ENCODE data around the gene SOX11. TPM values are rescaled to one million over a fixed set of nuclear protein-coding genes. Genes with fewer than 3 reads are reported as not detected.

Gene SOX11
- total RNA-seq, 1 donor, result under 0.01 TPM

GRCh38 chr2:5698134-5698533, 6.0 kb downstream of the SOX11 start:
- H3K4me3 ChIP-seq (ENCODE audit: low read length), result no peak overlapping the region
- peaks cover 62% of the 10 kb centered on the region for H3K27me3 ChIP-seq (ENCODE audit: insufficient read depth, low read length)
- H3K9me3 ChIP-seq (ENCODE audit: low read depth, low read length), result no peaks in the 10 kb centered on the region
- no peaks in the 10 kb centered on the region for H3K4me1 ChIP-seq (ENCODE audit: insufficient read depth, low read length)

- H3K4me3 ChIP-seq (ENCODE audit: low read length), result no peak overlapping the region
- peaks cover 46% of the 10 kb centered on the region for H3K27me3 ChIP-seq (ENCODE audit: insufficient read depth, low read length)
- no peaks in the 10 kb centered on the region for H3K4me1 ChIP-seq (ENCODE audit: insufficient read depth, low read length)
- H3K9me3 ChIP-seq (ENCODE audit: low read depth, low read length), result no peaks in the 10 kb centered on the region
These were observed 7.8 kb downstream of the SOX11 start for GRCh38 chr2:5699963-5700362.

- Histone ChIP-seq H3K9me3 (ENCODE audit: low read depth, low read length) (no peaks in the 10 kb centered on the region), H3K4me3 (ENCODE audit: low read length) (no peak overlapping the region)
These were observed 8.4 kb downstream of the SOX11 start for GRCh38 chr2:5700551-5700950.

GRCh38 chr2:5701266-5701665, 9.1 kb downstream of the SOX11 start:
- H3K4me1 ChIP-seq (ENCODE audit: insufficient read depth, low read length), result no peaks in the 10 kb centered on the region
- no peaks in the 10 kb centered on the region for H3K9me3 ChIP-seq (ENCODE audit: low read depth, low read length)
- peaks cover 33% of the 10 kb centered on the region for H3K27me3 ChIP-seq (ENCODE audit: insufficient read depth, low read length)
- no peak overlapping the region for H3K4me3 ChIP-seq (ENCODE audit: low read length)

More at GRCh38 chr2:5700551-5700950, 8.4 kb downstream of the SOX11 start:
- Histone ChIP-seq H3K4me1 (ENCODE audit: insufficient read depth, low read length) (no peaks in the 10 kb centered on the region), H3K27me3 (ENCODE audit: insufficient read depth, low read length) (peaks cover 40% of the 10 kb centered on the region)

GRCh38 chr2:5703166-5703565, 11.0 kb downstream of the SOX11 start:
- H3K27me3 ChIP-seq (ENCODE audit: insufficient read depth, low read length), result peaks cover 19% of the 10 kb centered on the region
- H3K9me3 ChIP-seq (ENCODE audit: low read depth, low read length), result no peaks in the 10 kb centered on the region
- no peak overlapping the region for H3K4me3 ChIP-seq (ENCODE audit: low read length)
- no peaks in the 10 kb centered on the region for H3K4me1 ChIP-seq (ENCODE audit: insufficient read depth, low read length)

GRCh38 chr2:5705490-5705889, 13.3 kb downstream of the SOX11 start:
- peaks cover 4% of the 10 kb centered on the region for H3K27me3 ChIP-seq (ENCODE audit: insufficient read depth, low read length)
- no peaks in the 10 kb centered on the region for H3K9me3 ChIP-seq (ENCODE audit: low read depth, low read length)
- no peaks in the 10 kb centered on the region for H3K4me1 ChIP-seq (ENCODE audit: insufficient read depth, low read length)
- no peak overlapping the region for H3K4me3 ChIP-seq (ENCODE audit: low read length)

GRCh38 chr2:5706717-5707455, 14.7 kb downstream of the SOX11 start:
- Histone ChIP-seq H3K9me3 (ENCODE audit: low read depth, low read length) (no peaks in the 10 kb centered on the region), H3K4me1 (ENCODE audit: insufficient read depth, low read length) (no peaks in the 10 kb centered on the region), H3K27me3 (ENCODE audit: insufficient read depth, low read length) (no peaks in the 10 kb centered on the region), H3K4me3 (ENCODE audit: low read length) (no peak overlapping the region)

GRCh38 chr2:5710615-5711014, 18.4 kb downstream of the SOX11 start:
- Histone ChIP-seq H3K4me3 (ENCODE audit: low read length) (no peak overlapping the region), H3K9me3 (ENCODE audit: low read depth, low read length) (no peaks in the 10 kb centered on the region), H3K27me3 (ENCODE audit: insufficient read depth, low read length) (no peaks in the 10 kb centered on the region), H3K4me1 (ENCODE audit: insufficient read depth, low read length) (no peaks in the 10 kb centered on the region)

- H3K9me3 ChIP-seq (ENCODE audit: low read depth, low read length), result no peaks in the 10 kb centered on the region
- no peaks in the 10 kb centered on the region for H3K4me1 ChIP-seq (ENCODE audit: insufficient read depth, low read length)
- H3K27me3 ChIP-seq (ENCODE audit: insufficient read depth, low read length), result no peaks in the 10 kb centered on the region
- no peak overlapping the region for H3K4me3 ChIP-seq (ENCODE audit: low read length)
These were observed 20.9 kb downstream of the SOX11 start for GRCh38 chr2:5713101-5713500.

- Histone ChIP-seq H3K9me3 (ENCODE audit: low read depth, low read length) (no peaks in the 10 kb centered on the region), H3K4me1 (ENCODE audit: insufficient read depth, low read length) (no peaks in the 10 kb centered on the region), H3K4me3 (ENCODE audit: low read length) (no peak overlapping the region), H3K27me3 (ENCODE audit: insufficient read depth, low read length) (no peaks in the 10 kb centered on the region)
These were observed 27.6 kb downstream of the SOX11 start for GRCh38 chr2:5719629-5720334.

- no peaks in the 10 kb centered on the region for H3K27me3 ChIP-seq (ENCODE audit: insufficient read depth, low read length)
- no peaks in the 10 kb centered on the region for H3K4me1 ChIP-seq (ENCODE audit: insufficient read depth, low read length)
- H3K4me3 ChIP-seq (ENCODE audit: low read length), result no peak overlapping the region
- H3K9me3 ChIP-seq (ENCODE audit: low read depth, low read length), result no peaks in the 10 kb centered on the region
These were observed 28.2 kb downstream of the SOX11 start for GRCh38 chr2:5720426-5720825.

- H3K27me3 ChIP-seq (ENCODE audit: insufficient read depth, low read length), result peaks cover 3% of the 10 kb centered on the region
- no peaks in the 10 kb centered on the region for H3K9me3 ChIP-seq (ENCODE audit: low read depth, low read length)
- no peaks in the 10 kb centered on the region for H3K4me1 ChIP-seq (ENCODE audit: insufficient read depth, low read length)
- H3K4me3 ChIP-seq (ENCODE audit: low read length), result no peak overlapping the region
These were observed 30.1 kb downstream of the SOX11 start for GRCh38 chr2:5722236-5722635.

- H3K4me1 ChIP-seq (ENCODE audit: insufficient read depth, low read length), result no peaks in the 10 kb centered on the region
These were observed 31.9 kb downstream of the SOX11 start for GRCh38 chr2:5723791-5724735.

GRCh38 chr2:5725072-5725471, 32.9 kb downstream of the SOX11 start:
- Histone ChIP-seq H3K4me1 (ENCODE audit: insufficient read depth, low read length) (no peaks in the 10 kb centered on the region), H3K9me3 (ENCODE audit: low read depth, low read length) (no peaks in the 10 kb centered on the region), H3K27me3 (ENCODE audit: insufficient read depth, low read length) (peaks cover 3% of the 10 kb centered on the region), H3K4me3 (ENCODE audit: low read length) (no peak overlapping the region)

More at GRCh38 chr2:5723791-5724735, 31.9 kb downstream of the SOX11 start:
- no peak overlapping the region for H3K4me3 ChIP-seq (ENCODE audit: low read length)
- H3K9me3 ChIP-seq (ENCODE audit: low read depth, low read length), result no peaks in the 10 kb centered on the region
- peaks cover 3% of the 10 kb centered on the region for H3K27me3 ChIP-seq (ENCODE audit: insufficient read depth, low read length)
